MCF 10A (cell line): ENCODE measurements around the gene NCAPD2. TPM values are rescaled to one million over a fixed set of nuclear protein-coding genes. Genes with fewer than 3 reads are reported as not detected.
A peak's percentile ranks its signal among the peaks of the same experiment; 100 is the strongest.

ENCODE experiments used
- BruUV-seq: library from RNA; stranded (reverse); fragments of 400-500 nt; replicated peaks from 2 replicates; lab custom pipeline; 2021; lab: Mats Ljungman, UMichigan
- CTCF ChIA-PET: fragments of 300-600 bp; sonication (Branson Sonifier 250); formaldehyde crosslinking; extraction: SDS; loops from one replicate; lab custom pipeline; 2021; ENCODE audit warnings: antibody characterized with exemption, inconsistent platforms; lab: Yijun Ruan, JAX
- POLR2A ChIA-PET: fragments of 300-600, 350-650 bp; sonication (Branson Sonifier 250); formaldehyde crosslinking; extraction: SDS; loops from one replicate; lab custom pipeline; 2020; ENCODE audit warnings: antibody characterized with exemption, inconsistent platforms; lab: Yijun Ruan, JAX
- DNase-seq: peaks from one replicate; pipeline ENCODE4 v3.0.0-alpha.2; 2018; ENCODE audit not compliant: unreplicated experiment
- H3K27ac Mint-ChIP-seq: one replicate; pipeline ENCODE4 v1.8.0; 2022; ENCODE audit warnings: mild to moderate bottlenecking, low read depth, mixed read lengths; ENCODE audit not compliant: unreplicated experiment
- H3K27me3 Mint-ChIP-seq: one replicate; pipeline ENCODE4 v1.8.0; 2022; ENCODE audit warnings: mixed read lengths; ENCODE audit not compliant: insufficient read depth, unreplicated experiment
- H3K36me3 Mint-ChIP-seq: one replicate; pipeline ENCODE4 v1.8.0; 2022; ENCODE audit warnings: mild to moderate bottlenecking, moderate library complexity, mixed read lengths; ENCODE audit not compliant: insufficient read depth, unreplicated experiment
- H3K4me1 Mint-ChIP-seq: one replicate; pipeline ENCODE4 v1.8.0; 2022; ENCODE audit warnings: mixed read lengths; ENCODE audit not compliant: insufficient read depth, unreplicated experiment
- H3K4me3 Mint-ChIP-seq: one replicate; pipeline ENCODE4 v1.8.0; 2022; ENCODE audit warnings: mild to moderate bottlenecking, moderate library complexity, mixed read lengths; ENCODE audit not compliant: unreplicated experiment
- H3K9me3 Mint-ChIP-seq: one replicate; pipeline ENCODE4 v1.8.0; 2022; ENCODE audit warnings: mixed read lengths; ENCODE audit not compliant: unreplicated experiment
- CTCF ChIP-seq: fragments of 200-600 bp; IDR thresholded peaks from one replicate; pipeline ENCODE4 v1.8.0; 2022; ENCODE audit warnings: antibody characterized with exemption, mild to moderate bottlenecking; ENCODE audit not compliant: unreplicated experiment
- intact Hi-C: fragments of 100-400 bp; cut with micrococcal nuclease; formaldehyde crosslinking; loops from 2 replicates; pipeline ENCODE4 v1.14.1; 2022
- total RNA-seq: library from RNA; stranded (reverse); gene quantifications from 2 replicates; pipeline ENCODE4 v1.2.3, GENCODE V29; 2022

The NCAPD2 gene
- total RNA-seq, 1 experiment from 2014 or later = 52.0 TPM

GRCh38 chr12:6530576-6531260 lies 36.8 kb downstream of the NCAPD2 start:
- H3K27me3 Mint-ChIP-seq = no peaks in the 10 kb centered on the region
- peaks cover 72% of the 10 kb centered on the region for H3K36me3 Mint-ChIP-seq
- DNase-seq = no peak
- H3K4me3 Mint-ChIP-seq = no peak overlapping the region
- ChIA-PET POLR2A (interaction anchor here (0.6 to 3.1 kb wide), 4 partner anchors 12 to 38 kb away, joined by 3 to 29 read pairs (median 8); partner anchors contain the start of genes MRPL51 and NOP2), CTCF (interaction anchor here (0.6 kb wide), 1 partner anchor 21 kb away, joined by 3 read pairs; no protein-coding TSS in a partner anchor)
- intact Hi-C loops = no loop called here
- TF ChIP-seq CTCF = no peak
- peak overlapping the region; percentile 6 for H3K27ac Mint-ChIP-seq
- BruUV-seq = no TSS peak
- H3K4me1 Mint-ChIP-seq = peaks cover 19% of the 10 kb centered on the region
- no peaks in the 10 kb centered on the region for H3K9me3 Mint-ChIP-seq

- POLR2A ChIA-PET = interaction anchor here (0.7 to 5.2 kb wide), 17 partner anchors 9 to 161 kb away, joined by 3 to 54 read pairs (median 5); partner anchors contain the start of genes MRPL51, NOP2, TAPBPL and VAMP1
- Mint-ChIP-seq H3K9me3 (no peaks in the 10 kb centered on the region), H3K36me3 (peaks cover 72% of the 10 kb centered on the region), H3K4me1 (peaks cover 28% of the 10 kb centered on the region), H3K27ac (peak overlapping the region; percentile 95), H3K27me3 (no peaks in the 10 kb centered on the region), H3K4me3 (peak overlapping the region; percentile 88)
- peak; percentile 93 for DNase-seq
- intact Hi-C loops = no loop called here
- BruUV-seq = no TSS peak
- TF ChIP-seq CTCF = no peak
- CTCF ChIA-PET = interaction anchor here (0.6 to 1.0 kb wide), 7 partner anchors 15 to 108 kb away, joined by 3 to 4 read pairs (median 3); no protein-coding TSS in a partner anchor
These were observed 38.4 kb downstream of the NCAPD2 start for GRCh38 chr12:6532051-6532926.

- H3K4me3 Mint-ChIP-seq = peak overlapping the region; percentile 88
- no TSS peak for BruUV-seq
- peak; percentile 85 for DNase-seq
- intact Hi-C loops = no loop called here
- H3K36me3 Mint-ChIP-seq = peaks cover 72% of the 10 kb centered on the region
- ChIA-PET POLR2A (interaction anchor here (0.7 to 5.2 kb wide), 16 partner anchors 10 to 162 kb away, joined by 3 to 54 read pairs (median 5); partner anchors contain the start of genes MRPL51, NOP2, TAPBPL and VAMP1), CTCF (interaction anchor here (0.7 to 0.8 kb wide), 2 partner anchors 16 to 109 kb away, joined by 3 to 4 read pairs; no protein-coding TSS in a partner anchor)
- TF ChIP-seq CTCF = no peak
- no peaks in the 10 kb centered on the region for H3K27me3 Mint-ChIP-seq
- H3K9me3 Mint-ChIP-seq = no peaks in the 10 kb centered on the region
- peaks cover 34% of the 10 kb centered on the region for H3K4me1 Mint-ChIP-seq
- H3K27ac Mint-ChIP-seq = peak overlapping the region; percentile 95
These were observed 39.2 kb downstream of the NCAPD2 start for GRCh38 chr12:6532927-6533652.
